DOHH2 (cell line): ENCODE data around the gene SOST.

Experiments used
- H3F3A ChIP-seq: fragments of 200-600 bp; sonication (generic), shearing (Covaris generic); 2 replicates; pipeline ENCODE4 v1.6.0; 2016; ENCODE audit warnings: antibody characterized with exemption, mild to moderate bottlenecking; ENCODE audit not compliant: control insufficient read depth, insufficient read depth
- H3K27ac ChIP-seq: fragments of 200-600 bp; sonication (generic); 2 replicates; pipeline ENCODE4 v1.5.1; 2014; ENCODE audit warnings: low read depth, mild to moderate bottlenecking, low read length, moderate library complexity
- H3K27me3 ChIP-seq: fragments of 200-600 bp; sonication (generic); 2 replicates; pipeline ENCODE4 v1.6.1; 2014; ENCODE audit warnings: mild to moderate bottlenecking, low read length, mixed read lengths; ENCODE audit not compliant: control insufficient read depth
- H3K36me3 ChIP-seq: fragments of 200-600 bp; sonication (generic); 2 replicates; pipeline ENCODE4 v1.6.1; 2014; ENCODE audit warnings: mild to moderate bottlenecking, low read length, moderate library complexity, mixed read lengths; ENCODE audit not compliant: control insufficient read depth
- H3K4me1 ChIP-seq: fragments of 200-600 bp; sonication (generic); 2 replicates; pipeline ENCODE4 v1.6.1; 2014; ENCODE audit warnings: mild to moderate bottlenecking, low read length, mixed read lengths; ENCODE audit not compliant: control insufficient read depth
- H3K4me2 ChIP-seq: fragments of 200-600 bp; sonication (generic); 2 replicates; pipeline ENCODE4 v1.6.0; 2014; ENCODE audit warnings: mild to moderate bottlenecking, low read length, moderate library complexity
- H3K4me3 ChIP-seq: fragments of 200-600 bp; sonication (generic); 2 replicates; pipeline ENCODE4 v1.5.1; 2014; ENCODE audit warnings: mild to moderate bottlenecking, low read length, mixed read lengths
- H3K79me2 ChIP-seq: fragments of 200-600 bp; sonication (generic); 2 replicates; pipeline ENCODE4 v1.6.1; 2014; ENCODE audit warnings: mild to moderate bottlenecking, low read length, mixed read lengths; ENCODE audit not compliant: control insufficient read depth
- H3K9me2 ChIP-seq: fragments of 200-600 bp; sonication (generic); replicated peaks from 2 replicates; pipeline ENCODE4 v1.6.1; 2014; ENCODE audit warnings: mild to moderate bottlenecking, low read length, mixed read lengths; ENCODE audit not compliant: control insufficient read depth
- H3K9me3 ChIP-seq: fragments of 200-600 bp; sonication (generic); 2 replicates; pipeline ENCODE4 v1.6.1; 2014; ENCODE audit warnings: antibody characterized with exemption, low read length, mixed read lengths; ENCODE audit not compliant: control insufficient read depth, insufficient read depth
- H4K20me1 ChIP-seq: fragments of 200-600 bp; sonication (generic); 2 replicates; pipeline ENCODE4 v1.6.0; 2014; ENCODE audit warnings: low read depth, mild to moderate bottlenecking, antibody characterized with exemption, low read length, moderate library complexity; ENCODE audit not compliant: control insufficient read depth, insufficient read depth
- EZH2phosphoT487 ChIP-seq: fragments of 200-600 bp; sonication (generic); IDR thresholded peaks from 2 replicates; pipeline ENCODE4 v1.6.1; 2017; ENCODE audit warnings: borderline replicate concordance, mild to moderate bottlenecking, antibody characterized with exemption, low read length, moderate library complexity, mixed read lengths
- TF ChIP-seq, protein P1 (sequence below): fragments of 200-600 bp; sonication (generic); IDR thresholded peaks from one replicate; pipeline ENCODE4 v1.5.1; 2014; ENCODE audit warnings: antibody characterized with exemption, mild to moderate bottlenecking, low read depth, low read length; ENCODE audit not compliant: poor library complexity, severe bottlenecking

Gene SOST

DNA sequence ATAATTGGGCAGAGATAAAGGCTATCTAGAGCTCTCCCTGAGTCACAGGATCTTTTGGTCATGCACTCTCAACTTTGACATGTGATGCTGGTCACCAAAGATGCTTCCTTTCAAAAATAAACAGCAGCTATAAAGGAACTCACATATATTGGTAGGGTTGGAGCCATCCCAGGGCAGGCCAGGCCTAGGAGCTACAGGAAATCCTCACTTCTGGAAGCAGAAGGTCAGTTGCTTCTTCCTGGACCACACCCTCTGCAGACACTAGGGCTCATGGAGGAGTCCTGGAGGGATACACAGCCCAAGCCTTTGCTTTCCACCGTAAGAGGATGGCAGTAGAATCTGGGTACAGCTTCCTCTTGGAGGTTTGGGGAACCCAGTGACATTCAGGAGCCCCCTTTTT lies 24.6 kb downstream of the SOST start:
- Histone ChIP-seq H4K20me1 (no peaks in the 10 kb centered on the region), H3K9me2 (no peaks in the 10 kb centered on the region), H3K9me3 (no peaks in the 10 kb centered on the region), H3K27ac (no peak overlapping the region), H3K27me3 (peaks cover 3% of the 10 kb centered on the region; the same call in 1 of the 2 replicates), H3K4me3 (no peak overlapping the region), H3K4me1 (no peaks in the 10 kb centered on the region), H3K4me2 (no peak overlapping the region), H3F3A (no peaks in the 10 kb centered on the region), H3K79me2 (no peaks in the 10 kb centered on the region), H3K36me3 (no peaks in the 10 kb centered on the region)
- no peak for TF ChIP-seq EZH2phosphoT487
- TF ChIP-seq, protein P1, sequence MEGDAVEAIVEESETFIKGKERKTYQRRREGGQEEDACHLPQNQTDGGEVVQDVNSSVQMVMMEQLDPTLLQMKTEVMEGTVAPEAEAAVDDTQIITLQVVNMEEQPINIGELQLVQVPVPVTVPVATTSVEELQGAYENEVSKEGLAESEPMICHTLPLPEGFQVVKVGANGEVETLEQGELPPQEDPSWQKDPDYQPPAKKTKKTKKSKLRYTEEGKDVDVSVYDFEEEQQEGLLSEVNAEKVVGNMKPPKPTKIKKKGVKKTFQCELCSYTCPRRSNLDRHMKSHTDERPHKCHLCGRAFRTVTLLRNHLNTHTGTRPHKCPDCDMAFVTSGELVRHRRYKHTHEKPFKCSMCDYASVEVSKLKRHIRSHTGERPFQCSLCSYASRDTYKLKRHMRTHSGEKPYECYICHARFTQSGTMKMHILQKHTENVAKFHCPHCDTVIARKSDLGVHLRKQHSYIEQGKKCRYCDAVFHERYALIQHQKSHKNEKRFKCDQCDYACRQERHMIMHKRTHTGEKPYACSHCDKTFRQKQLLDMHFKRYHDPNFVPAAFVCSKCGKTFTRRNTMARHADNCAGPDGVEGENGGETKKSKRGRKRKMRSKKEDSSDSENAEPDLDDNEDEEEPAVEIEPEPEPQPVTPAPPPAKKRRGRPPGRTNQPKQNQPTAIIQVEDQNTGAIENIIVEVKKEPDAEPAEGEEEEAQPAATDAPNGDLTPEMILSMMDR = no peak

GRCh38 chr17:43732958-43733357 lies 25.6 kb downstream of the SOST start:
- H3K9me3 ChIP-seq = no peaks in the 10 kb centered on the region
- H3K79me2 ChIP-seq = no peaks in the 10 kb centered on the region
- peaks cover 3% of the 10 kb centered on the region; the same call in 1 of the 2 replicates for H3K27me3 ChIP-seq
- H3K4me2 ChIP-seq = no peak overlapping the region
- no peaks in the 10 kb centered on the region for H3K9me2 ChIP-seq
- no peaks in the 10 kb centered on the region for H3F3A ChIP-seq
- no peak for TF ChIP-seq EZH2phosphoT487
- TF ChIP-seq, protein P1 = no peak
- no peak overlapping the region for H3K4me3 ChIP-seq
- no peaks in the 10 kb centered on the region for H3K4me1 ChIP-seq
- H3K27ac ChIP-seq = no peak overlapping the region
- no peaks in the 10 kb centered on the region for H3K36me3 ChIP-seq
- H4K20me1 ChIP-seq = no peaks in the 10 kb centered on the region

GRCh38 chr17:43728081-43728480 lies 30.5 kb downstream of the SOST start:
- H4K20me1 ChIP-seq = no peaks in the 10 kb centered on the region
- no peak overlapping the region for H3K4me3 ChIP-seq
- H3K27me3 ChIP-seq = no peaks in the 10 kb centered on the region; the same call in 1 of the 2 replicates
- H3K9me3 ChIP-seq = no peaks in the 10 kb centered on the region
- H3K9me2 ChIP-seq = no peaks in the 10 kb centered on the region
- no peaks in the 10 kb centered on the region for H3K4me1 ChIP-seq
- H3K36me3 ChIP-seq = no peaks in the 10 kb centered on the region
- TF ChIP-seq EZH2phosphoT487 = no peak
- TF ChIP-seq, protein P1 = no peak
- no peaks in the 10 kb centered on the region for H3K79me2 ChIP-seq
- no peak overlapping the region for H3K27ac ChIP-seq
- no peak overlapping the region for H3K4me2 ChIP-seq
- H3F3A ChIP-seq = no peaks in the 10 kb centered on the region
